ENCODE results near the gene TGM2. TPM values are rescaled to one million over a fixed set of nuclear protein-coding genes. Genes with fewer than 3 reads are reported as not detected.

TGM2 gene
- total RNA-seq, 4 donors from 2014 or later: 3.7 to 6.2 (median 4.6) TPM

- peak in 1 of 2 donors; percentile 43 for DNase-seq (ENCODE audit: low spot score in 2 of 2)
- 72 to 80% methylated on average over 1 of the region's 1 CpG for WGBS, 2 donors
- intact Hi-C loops (cut with DNase I; ENCODE audit: low total_unique reads): no loop called here
- no peak for TF ChIP-seq POLR2A (IDR thresholded peaks at IDR 0.05)
- TF ChIP-seq CTCF (IDR thresholded peaks at IDR 0.05): no peak
- no peak overlapping the region for H3K4me3 ChIP-seq (ENCODE audit: low read depth, poor library complexity, severe bottlenecking)
Observed at GRCh38 chr20:38197619-38198018, 32.5 kb upstream of the TGM2 start.

DNA sequence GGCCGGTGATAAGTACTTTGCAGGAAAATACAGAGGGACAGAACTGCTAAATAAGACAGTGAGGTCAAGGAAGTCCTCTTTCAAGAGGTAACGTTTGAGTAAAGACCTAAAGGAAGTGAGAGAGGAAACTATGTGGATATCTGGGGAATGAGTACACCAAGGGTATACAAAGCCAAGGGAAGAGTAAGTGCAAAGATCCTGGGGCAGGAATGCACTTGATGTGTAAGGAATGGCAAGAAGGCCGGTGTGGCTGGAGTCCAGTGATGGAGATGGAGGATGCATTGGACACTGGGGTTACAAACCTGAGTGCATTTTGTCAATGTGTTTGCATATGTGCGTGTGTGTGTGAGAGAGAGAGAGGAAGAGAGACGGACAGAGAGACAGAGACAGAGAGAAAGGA is 32.1 kb upstream of the TGM2 start:
- WGBS, 2 donors: 84 to 89% methylated on average over 5 of the region's 5 CpGs
- intact Hi-C loops (cut with DNase I; ENCODE audit: low total_unique reads): no loop called here
- TF ChIP-seq CTCF (IDR thresholded peaks at IDR 0.05) (no peak), POLR2A (IDR thresholded peaks at IDR 0.05) (no peak)

GRCh38 chr20:38196592-38196991 is 31.5 kb upstream of the TGM2 start:
- no peak for TF ChIP-seq CTCF (IDR thresholded peaks at IDR 0.05)
- intact Hi-C loops (cut with DNase I; ENCODE audit: low total_unique reads): no loop called here
- DNase-seq (ENCODE audit: low spot score in 2 of 2): peak; percentile 34 to 76
- 53 to 65% methylated on average over 5 of the region's 5 CpGs for WGBS, 2 donors
- H3K4me3 ChIP-seq (ENCODE audit: low read depth, poor library complexity, severe bottlenecking): no peak overlapping the region

More for the DNA sequence above, 32.1 kb upstream of the TGM2 start:
- no peak overlapping the region for H3K4me3 ChIP-seq (ENCODE audit: low read depth, poor library complexity, severe bottlenecking)
- peak in 1 of 2 donors; percentile 37 for DNase-seq (ENCODE audit: low spot score in 2 of 2)

- DNase-seq (ENCODE audit: low spot score in 2 of 2): no peak
- 90 to 91% methylated on average over 4 of the region's 4 CpGs for WGBS, 2 donors
- intact Hi-C loops (cut with DNase I; ENCODE audit: low total_unique reads): no loop called here
- TF ChIP-seq POLR2A (IDR thresholded peaks at IDR 0.05): no peak
- no peak for TF ChIP-seq CTCF (IDR thresholded peaks at IDR 0.05)
- no peak overlapping the region for H3K4me3 ChIP-seq (ENCODE audit: low read depth, poor library complexity, severe bottlenecking)
Observed at GRCh38 chr20:38196076-38196475, 31.0 kb upstream of the TGM2 start.

DNA sequence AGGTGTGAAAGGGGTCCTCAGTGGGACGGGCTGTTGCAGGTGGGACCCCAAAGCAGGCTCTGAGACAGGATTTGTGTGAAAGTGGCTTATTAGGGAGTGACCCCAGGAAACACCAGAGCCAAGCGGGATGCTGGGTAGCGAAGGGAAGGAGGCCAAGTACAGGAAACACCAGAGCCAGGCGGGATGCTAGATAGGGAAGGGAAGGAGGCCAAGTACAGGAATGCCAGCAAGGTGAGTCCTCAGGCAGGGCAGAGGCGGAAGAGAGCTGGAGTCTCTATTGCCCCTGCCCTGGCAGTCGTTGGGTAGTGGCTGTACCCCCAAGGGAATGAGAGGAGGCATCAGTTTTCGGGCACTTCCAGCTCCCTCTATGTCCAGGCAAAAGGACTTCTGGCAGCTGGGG is 30.5 kb upstream of the TGM2 start:
- TF ChIP-seq POLR2A (IDR thresholded peaks at IDR 0.05) (no peak), CTCF (IDR thresholded peaks at IDR 0.05) (no peak)
- no peak overlapping the region for H3K4me3 ChIP-seq (ENCODE audit: low read depth, poor library complexity, severe bottlenecking)
- 50 to 58% methylated on average over 7 of the region's 7 CpGs for WGBS, 2 donors
- peak in 1 of 2 donors; percentile 54 for DNase-seq (ENCODE audit: low spot score in 2 of 2)
- intact Hi-C loops (cut with DNase I; ENCODE audit: low total_unique reads): no loop called here

DNA sequence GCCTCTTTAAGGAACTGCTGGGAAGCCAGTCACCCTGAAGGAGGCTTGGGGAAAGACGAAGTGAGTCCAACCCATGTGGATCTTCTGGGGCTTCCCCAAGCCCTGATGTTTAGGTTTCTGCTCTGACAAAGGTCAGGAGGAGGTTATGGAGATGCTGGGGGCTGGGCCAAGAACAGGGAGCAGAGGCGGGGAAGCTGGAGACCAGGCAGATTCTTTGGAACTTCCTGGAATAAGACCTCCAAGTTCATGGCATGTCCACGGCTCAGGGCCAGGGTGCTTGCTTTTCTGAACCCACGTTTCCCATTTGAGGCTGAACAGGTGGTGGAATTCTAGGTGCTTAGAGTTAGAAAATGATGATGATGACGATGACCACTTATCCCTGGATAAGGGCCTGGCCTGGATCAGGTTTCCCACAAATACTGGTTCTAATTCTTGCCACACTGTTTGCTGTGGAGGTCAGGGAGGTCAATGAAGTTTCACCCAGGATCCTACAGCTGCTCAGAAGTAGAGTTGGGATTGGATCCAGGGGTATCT is 30.0 kb upstream of the TGM2 start:
- intact Hi-C loops (cut with DNase I; ENCODE audit: low total_unique reads): no loop called here
- no peak for TF ChIP-seq CTCF (IDR thresholded peaks at IDR 0.05)
- TF ChIP-seq POLR2A (IDR thresholded peaks at IDR 0.05): no peak
- no peak overlapping the region for H3K4me3 ChIP-seq (ENCODE audit: low read depth, poor library complexity, severe bottlenecking)
- peak in 1 of 2 donors; percentile 60 for DNase-seq (ENCODE audit: low spot score in 2 of 2)
- WGBS, 2 donors: 84 to 90% methylated on average over 5 of the region's 5 CpGs
